OCI-LY1 (cell line): ENCODE results near the gene ELMO1.

Experiments
- H2AFZ ChIP-seq: fragments of 200-600 bp; sonication (generic), shearing (Covaris generic); 2 replicates; pipeline ENCODE4 v1.6.0; 2014; ENCODE audit warnings: antibody characterized with exemption, mild to moderate bottlenecking, low read length
- H3F3A ChIP-seq: fragments of 200-600 bp; sonication (generic), shearing (Covaris generic); 2 replicates; pipeline ENCODE4 v1.6.0; 2014; ENCODE audit warnings: mild to moderate bottlenecking, antibody characterized with exemption, low read length, moderate library complexity; ENCODE audit not compliant: insufficient read depth
- H3K27ac ChIP-seq: fragments of 200-600 bp; sonication (generic); 2 replicates; pipeline ENCODE4 v1.5.1; 2014; ENCODE audit warnings: low read length, mixed run types, mild to moderate bottlenecking, low read depth; ENCODE audit not compliant: poor library complexity, severe bottlenecking
- H3K27me3 ChIP-seq: fragments of 200-600 bp; sonication (generic); 2 replicates; pipeline ENCODE4 v1.6.0; 2014; ENCODE audit warnings: antibody characterized with exemption, mild to moderate bottlenecking, low read length, moderate library complexity; ENCODE audit not compliant: insufficient read depth
- H3K36me3 ChIP-seq: fragments of 200-600 bp; sonication (generic); 2 replicates; pipeline ENCODE4 v1.6.1; 2014; ENCODE audit warnings: mild to moderate bottlenecking, antibody characterized with exemption, low read length, moderate library complexity, mixed read lengths; ENCODE audit not compliant: insufficient read depth
- H3K4me1 ChIP-seq: fragments of 200-600 bp; sonication (generic); 2 replicates; pipeline ENCODE4 v1.5.1; 2014; ENCODE audit warnings: mild to moderate bottlenecking, low read length, moderate library complexity; ENCODE audit not compliant: insufficient read depth, severe bottlenecking
- H3K4me2 ChIP-seq: fragments of 200-600 bp; sonication (generic), shearing (Covaris generic); 2 replicates; pipeline ENCODE4 v1.6.1; 2014; ENCODE audit warnings: low read length
- H3K4me3 ChIP-seq: fragments of 200-600 bp; sonication (generic); 2 replicates; pipeline ENCODE4 v1.5.1; 2014; ENCODE audit warnings: low read length, low read depth, mild to moderate bottlenecking, mixed read lengths; ENCODE audit not compliant: poor library complexity, severe bottlenecking
- H3K79me2 ChIP-seq: fragments of 200-600 bp; shearing (Covaris generic); 2 replicates; pipeline ENCODE4 v1.6.1; 2016; ENCODE audit warnings: mixed run types, low read length, mixed read lengths; ENCODE audit not compliant: insufficient read depth
- H3K9ac ChIP-seq: fragments of 200-600 bp; sonication (generic), shearing (Covaris generic); 2 replicates; pipeline ENCODE4 v1.6.1; 2014; ENCODE audit warnings: mild to moderate bottlenecking, low read length, mixed read lengths
- H3K9me2 ChIP-seq: fragments of 200-600 bp; sonication (generic), shearing (Covaris generic); 2 replicates; pipeline ENCODE4 v1.6.1; 2014; ENCODE audit warnings: low read depth, mild to moderate bottlenecking, low read length, mixed read lengths
- H3K9me3 ChIP-seq: fragments of 200-600 bp; shearing (Covaris generic); 2 replicates; pipeline ENCODE4 v1.6.1; 2014; ENCODE audit warnings: low read length, mixed read lengths
- H4K20me1 ChIP-seq: fragments of 200-600 bp; sonication (generic), shearing (Covaris generic); 2 replicates; pipeline ENCODE4 v1.6.0; 2016; ENCODE audit warnings: mild to moderate bottlenecking, low read length; ENCODE audit not compliant: insufficient read depth
- EZH2 ChIP-seq: fragments of 200-600 bp; sonication (generic), shearing (Covaris generic); IDR thresholded peaks from 2 replicates; pipeline ENCODE4 v1.8.0; 2017; ENCODE audit warnings: borderline replicate concordance, mixed run types, mild to moderate bottlenecking, antibody characterized with exemption, low read length, moderate library complexity, mixed read lengths
- TF ChIP-seq, protein P1 (sequence below): fragments of 200-600 bp; sonication (generic), shearing (Covaris generic); IDR thresholded peaks from 2 replicates; pipeline ENCODE4 v1.5.1; 2017; ENCODE audit warnings: mild to moderate bottlenecking, antibody characterized with exemption, low read length, moderate library complexity, mixed read lengths

ELMO1 gene

DNA sequence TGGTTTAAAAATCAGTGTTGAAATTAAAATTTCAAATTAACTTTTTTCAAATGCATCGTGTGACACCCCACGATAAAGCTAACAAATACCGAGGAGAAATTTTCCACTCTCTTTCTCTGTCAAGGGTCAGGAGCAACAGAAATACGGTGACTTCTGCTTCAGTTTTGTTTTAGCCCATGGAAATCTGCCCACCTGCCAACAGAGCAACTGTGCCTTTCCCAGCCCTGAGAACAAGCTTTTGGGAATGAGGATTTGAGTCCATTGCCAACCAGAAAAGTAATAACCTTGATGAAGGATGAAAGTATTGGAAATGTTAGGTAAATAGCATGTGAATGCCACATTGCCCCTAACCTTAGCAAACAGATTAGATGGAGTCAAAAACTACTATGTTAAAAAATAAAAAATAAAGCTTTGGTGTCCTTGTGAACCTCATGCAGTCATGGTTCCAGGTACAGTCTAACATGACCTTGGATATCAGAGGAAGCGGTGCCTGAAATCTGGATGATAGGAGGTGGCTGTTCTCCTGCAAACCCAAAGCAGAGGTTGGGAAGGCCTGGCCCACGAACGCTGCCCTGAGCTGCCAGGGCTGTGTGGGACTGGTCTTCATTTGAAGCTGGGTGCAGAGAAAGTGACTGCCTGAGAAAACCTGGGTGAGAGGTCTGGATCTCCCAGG is 296.8 kb downstream of the ELMO1 start:
- Histone ChIP-seq H3K4me2 (no peak overlapping the region), H3K27me3 (no peaks in the 10 kb centered on the region), H3K9me2 (no peaks in the 10 kb centered on the region), H3K4me3 (no peak overlapping the region), H3K9ac (no peak overlapping the region), H3K4me1 (no peaks in the 10 kb centered on the region), H3F3A (no peaks in the 10 kb centered on the region), H4K20me1 (no peaks in the 10 kb centered on the region), H3K36me3 (peaks cover 57% of the 10 kb centered on the region), H2AFZ (no peak overlapping the region), H3K9me3 (no peaks in the 10 kb centered on the region), H3K79me2 (no peaks in the 10 kb centered on the region), H3K27ac (no peak overlapping the region)
- TF ChIP-seq, protein P1, sequence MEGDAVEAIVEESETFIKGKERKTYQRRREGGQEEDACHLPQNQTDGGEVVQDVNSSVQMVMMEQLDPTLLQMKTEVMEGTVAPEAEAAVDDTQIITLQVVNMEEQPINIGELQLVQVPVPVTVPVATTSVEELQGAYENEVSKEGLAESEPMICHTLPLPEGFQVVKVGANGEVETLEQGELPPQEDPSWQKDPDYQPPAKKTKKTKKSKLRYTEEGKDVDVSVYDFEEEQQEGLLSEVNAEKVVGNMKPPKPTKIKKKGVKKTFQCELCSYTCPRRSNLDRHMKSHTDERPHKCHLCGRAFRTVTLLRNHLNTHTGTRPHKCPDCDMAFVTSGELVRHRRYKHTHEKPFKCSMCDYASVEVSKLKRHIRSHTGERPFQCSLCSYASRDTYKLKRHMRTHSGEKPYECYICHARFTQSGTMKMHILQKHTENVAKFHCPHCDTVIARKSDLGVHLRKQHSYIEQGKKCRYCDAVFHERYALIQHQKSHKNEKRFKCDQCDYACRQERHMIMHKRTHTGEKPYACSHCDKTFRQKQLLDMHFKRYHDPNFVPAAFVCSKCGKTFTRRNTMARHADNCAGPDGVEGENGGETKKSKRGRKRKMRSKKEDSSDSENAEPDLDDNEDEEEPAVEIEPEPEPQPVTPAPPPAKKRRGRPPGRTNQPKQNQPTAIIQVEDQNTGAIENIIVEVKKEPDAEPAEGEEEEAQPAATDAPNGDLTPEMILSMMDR = no peak
- no peak for TF ChIP-seq EZH2

DNA sequence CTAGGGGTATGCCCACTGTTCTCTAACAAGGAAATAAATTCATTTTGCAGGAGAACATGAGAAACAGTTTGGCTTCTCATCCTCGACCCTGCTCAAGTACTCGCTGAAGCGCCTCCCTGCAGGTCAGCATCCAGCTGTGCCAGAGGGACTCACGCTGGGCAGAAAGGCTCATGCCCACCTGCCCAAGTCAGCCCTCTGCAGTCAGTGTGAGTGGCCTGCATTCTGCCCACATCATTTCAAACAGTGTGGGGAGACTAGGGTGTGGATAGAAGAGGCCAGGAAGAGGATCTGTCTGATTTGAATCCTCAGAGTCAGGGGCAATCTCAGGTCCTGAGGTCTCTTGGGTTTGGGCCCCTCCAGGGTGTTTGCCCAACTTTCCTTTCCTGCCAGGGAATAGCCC is 297.8 kb downstream of the ELMO1 start:
- TF ChIP-seq EZH2 = no peak
- TF ChIP-seq, protein P1 = no peak
- Histone ChIP-seq H3K9me2 (no peaks in the 10 kb centered on the region), H3K9me3 (no peaks in the 10 kb centered on the region), H3K27ac (no peak overlapping the region), H3K36me3 (peaks cover 63% of the 10 kb centered on the region), H2AFZ (no peak overlapping the region), H3K4me2 (no peak overlapping the region), H3K4me1 (no peaks in the 10 kb centered on the region), H3K79me2 (no peaks in the 10 kb centered on the region), H3K9ac (no peak overlapping the region), H3K27me3 (no peaks in the 10 kb centered on the region), H3F3A (no peaks in the 10 kb centered on the region), H4K20me1 (no peaks in the 10 kb centered on the region), H3K4me3 (no peak overlapping the region)

DNA sequence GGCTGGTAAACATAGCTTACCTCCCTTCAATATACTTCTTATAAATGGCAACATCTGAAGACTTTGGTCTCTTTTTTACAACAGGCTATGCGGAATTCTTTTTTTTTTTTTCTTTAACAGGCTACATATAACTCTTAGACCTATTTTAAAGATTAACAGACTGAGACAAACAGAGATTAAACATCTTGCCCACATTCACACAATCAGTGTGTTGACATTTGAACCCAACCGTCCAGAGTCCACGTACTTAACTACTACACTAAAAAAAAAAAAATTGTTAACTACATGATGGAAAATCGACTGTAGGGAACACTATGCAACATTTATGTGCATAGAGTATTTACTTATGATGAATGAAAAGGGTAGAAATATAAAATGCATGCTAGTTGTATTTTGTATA is 298.5 kb downstream of the ELMO1 start:
- Histone ChIP-seq H3K36me3 (peaks cover 70% of the 10 kb centered on the region), H3K4me2 (no peak overlapping the region), H3K79me2 (no peaks in the 10 kb centered on the region), H3K4me1 (no peaks in the 10 kb centered on the region), H3K27ac (no peak overlapping the region), H3K4me3 (no peak overlapping the region), H3K9me3 (no peaks in the 10 kb centered on the region), H3K9me2 (no peaks in the 10 kb centered on the region), H4K20me1 (no peaks in the 10 kb centered on the region), H3F3A (no peaks in the 10 kb centered on the region), H3K27me3 (no peaks in the 10 kb centered on the region), H3K9ac (no peak overlapping the region), H2AFZ (no peak overlapping the region)
- TF ChIP-seq, protein P1 = no peak
- no peak for TF ChIP-seq EZH2
